NCI-H1436 treated with DMSO at 0.1 percent for 48 hours (cell line): Measurements from ENCODE around the gene PLXNA4.

Experiments used
- DNase-seq: peaks from one replicate; lab custom pipeline; 2025; lab: John Stamatoyannopoulos, UW

Gene PLXNA4

GRCh38 chr7:132141109-132141508 lies 435.2 kb downstream of the PLXNA4 start:
- DNase-seq = no peak

DNA sequence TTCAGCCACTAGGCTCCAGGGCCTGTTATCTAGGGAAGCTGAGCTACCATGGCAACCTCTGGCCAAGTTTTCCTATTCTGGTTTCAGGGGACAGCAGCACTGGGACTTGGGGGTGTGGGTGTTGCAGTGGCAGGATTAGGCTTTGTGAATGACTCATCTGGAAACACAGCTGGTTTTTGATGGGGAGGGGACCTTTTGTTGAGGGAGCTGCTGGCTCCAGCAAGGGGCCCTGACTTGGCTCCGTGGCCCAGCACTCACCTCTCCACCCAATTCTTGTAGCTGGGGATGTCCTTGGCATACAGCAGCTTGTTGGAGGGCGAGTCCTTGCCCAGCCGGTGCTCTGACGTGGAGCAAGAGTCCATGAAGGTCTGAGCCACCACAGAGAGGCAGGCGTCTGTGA lies 435.9 kb downstream of the PLXNA4 start:
- DNase-seq = no peak

- no peak for DNase-seq
These were observed 437.5 kb downstream of the PLXNA4 start for GRCh38 chr7:132138817-132139216.

- DNase-seq = no peak
These were observed 438.6 kb downstream of the PLXNA4 start for GRCh38 chr7:132137681-132138080.

DNA sequence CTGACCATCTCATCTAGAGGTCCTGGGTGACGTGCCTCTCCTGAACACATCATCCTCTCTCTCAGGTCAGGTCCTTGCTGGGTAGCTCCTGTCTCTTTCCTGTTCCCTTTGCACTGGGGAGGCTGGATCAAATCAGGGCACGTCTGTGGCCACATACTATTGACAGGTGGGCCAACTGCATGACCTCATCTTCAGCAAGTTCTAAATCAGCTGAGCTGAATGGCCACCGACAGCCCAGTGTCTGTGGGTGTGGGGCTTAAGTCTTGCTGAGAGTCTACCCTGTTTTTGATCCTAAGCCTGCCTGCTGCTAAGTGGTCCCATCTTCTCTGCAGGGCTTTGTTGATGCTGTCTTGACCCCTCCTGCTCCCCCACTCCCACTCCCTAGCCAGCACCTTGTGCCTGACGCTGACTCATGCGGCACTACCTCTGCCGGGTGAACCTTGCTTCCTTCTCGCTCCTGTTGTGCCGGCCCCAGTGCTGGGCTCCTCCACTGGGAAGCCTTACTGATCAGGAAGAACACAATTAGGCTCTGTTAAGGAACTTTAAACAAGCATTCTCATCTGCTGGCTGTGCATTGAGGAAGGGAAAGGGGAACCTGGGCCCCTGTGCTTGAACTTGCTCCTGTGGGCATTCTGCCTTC lies 440.4 kb downstream of the PLXNA4 start:
- DNase-seq = no peak

- no peak for DNase-seq
These were observed 441.3 kb downstream of the PLXNA4 start for GRCh38 chr7:132134814-132135445.

DNA sequence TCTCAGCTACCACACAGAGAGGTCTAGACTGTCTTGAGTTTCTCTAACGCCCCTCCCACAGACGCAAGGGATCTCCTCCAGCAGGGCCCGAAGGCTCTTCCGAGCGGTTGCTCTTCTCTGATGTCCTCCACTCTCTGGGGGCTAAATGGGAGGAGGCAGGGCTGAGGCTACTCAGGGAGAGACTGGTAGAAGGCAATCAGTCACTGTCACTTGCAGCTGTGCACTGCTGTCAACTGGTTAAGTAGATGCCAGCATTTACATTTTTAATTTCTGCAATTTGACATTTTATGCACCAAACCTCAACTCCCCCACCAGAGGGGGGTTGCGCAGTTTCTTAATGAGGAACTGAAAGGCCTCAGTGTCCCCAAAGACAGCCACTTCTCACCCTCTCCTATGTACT lies 442.8 kb downstream of the PLXNA4 start:
- DNase-seq = no peak

DNA sequence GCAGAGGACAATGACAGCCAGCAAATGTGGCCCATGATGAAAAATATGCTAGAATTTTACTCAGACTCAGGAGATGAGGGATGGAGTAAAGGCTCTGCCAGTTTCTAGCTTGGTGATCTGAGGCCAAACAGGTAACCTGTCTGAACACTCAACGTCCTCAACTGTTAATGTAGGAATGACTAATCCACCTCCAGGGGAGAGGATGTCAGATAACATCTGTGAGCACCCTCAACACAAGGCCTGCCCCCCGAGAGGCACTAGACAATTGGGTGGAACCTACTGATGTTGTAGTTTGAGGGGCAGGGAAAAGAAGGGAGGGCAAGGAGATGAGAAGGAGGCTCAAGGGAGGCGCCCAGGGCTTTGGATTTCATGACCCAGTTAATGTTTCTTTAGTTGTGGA lies 445.1 kb downstream of the PLXNA4 start:
- DNase-seq = no peak

GRCh38 chr7:132130497-132130896 lies 445.8 kb downstream of the PLXNA4 start:
- DNase-seq = no peak

GRCh38 chr7:132125872-132126595 lies 450.2 kb downstream of the PLXNA4 start:
- no peak for DNase-seq

DNA sequence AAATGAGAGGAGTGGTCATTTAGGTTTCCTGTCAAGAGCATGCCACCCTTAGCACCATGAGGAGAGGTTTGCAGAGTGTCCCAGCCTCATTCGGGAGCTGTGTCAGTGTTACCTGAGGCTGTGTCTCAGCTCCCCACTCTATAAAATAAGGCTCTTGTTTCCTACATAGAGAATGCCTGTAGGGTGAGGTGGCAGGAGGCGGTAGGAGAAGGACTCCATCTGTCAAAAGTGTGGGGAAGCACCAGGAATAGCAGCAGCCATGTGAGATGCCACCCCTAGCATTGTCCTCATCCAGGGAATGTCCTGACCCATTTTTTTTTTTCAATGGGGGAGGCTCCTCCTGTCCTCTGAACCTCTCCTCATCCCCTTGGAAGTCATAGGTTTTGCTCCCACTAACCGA lies 451.2 kb downstream of the PLXNA4 start:
- DNase-seq = no peak

DNA sequence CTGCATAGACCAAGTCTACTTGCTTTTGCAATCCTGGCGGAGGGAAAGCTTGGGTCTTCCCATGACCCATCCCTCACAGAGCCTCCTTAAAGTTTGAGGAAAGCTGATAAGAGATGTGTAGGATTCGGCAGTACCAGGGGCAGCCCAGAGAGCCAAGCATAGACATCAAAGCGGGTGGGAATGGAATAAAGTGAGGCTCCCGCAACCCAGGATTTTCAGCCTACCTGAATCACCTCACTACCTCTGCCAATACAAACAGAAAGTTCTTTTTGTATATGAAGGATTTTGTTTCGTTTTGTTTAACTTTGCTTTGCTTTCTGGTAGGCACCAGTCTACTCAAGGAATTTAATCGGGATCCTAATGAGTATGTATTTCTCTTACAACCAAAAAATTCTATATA lies 451.7 kb downstream of the PLXNA4 start:
- no peak for DNase-seq

- no peak for DNase-seq
These were observed 452.5 kb downstream of the PLXNA4 start for GRCh38 chr7:132123773-132124172.

DNA sequence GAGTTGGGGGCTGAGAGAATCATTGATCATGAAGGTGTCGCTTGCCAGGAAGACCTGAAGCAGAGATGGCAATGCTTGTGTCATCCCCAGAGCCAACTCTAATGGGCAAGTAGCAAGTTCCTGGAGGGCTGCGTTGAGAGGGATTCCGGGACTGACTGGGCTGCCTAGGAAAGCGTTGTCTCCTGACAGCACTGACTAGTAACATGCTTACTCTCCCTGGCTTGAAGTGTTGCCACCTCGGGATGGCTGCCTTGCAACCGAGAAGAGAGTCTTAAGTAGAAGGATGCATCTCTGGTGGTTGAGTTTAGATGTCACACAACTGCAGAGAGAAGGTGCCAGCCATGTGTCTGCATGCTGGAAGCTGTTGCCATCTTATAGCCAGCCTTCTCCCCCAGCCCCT lies 453.4 kb downstream of the PLXNA4 start:
- no peak for DNase-seq

DNA sequence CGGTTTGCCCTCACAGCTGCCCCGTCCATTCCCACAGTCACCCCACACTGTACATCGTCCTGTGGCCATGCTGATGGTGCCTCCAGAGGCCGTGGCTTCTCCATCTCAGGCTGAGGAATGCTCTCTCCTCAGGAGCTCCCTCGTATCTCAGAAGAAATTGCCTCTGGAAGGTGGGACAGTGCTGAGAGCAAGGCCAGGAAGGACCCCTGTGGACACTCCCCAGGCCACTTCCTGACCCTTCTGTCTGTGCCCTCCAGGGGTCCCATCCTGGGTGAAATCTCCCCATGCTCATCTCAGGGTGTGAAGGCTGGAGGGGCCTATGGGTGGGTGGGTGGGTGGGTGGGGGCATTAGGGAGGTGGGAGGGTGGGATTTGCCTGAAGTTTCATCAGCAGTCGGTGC lies 454.3 kb downstream of the PLXNA4 start:
- no peak for DNase-seq

DNA sequence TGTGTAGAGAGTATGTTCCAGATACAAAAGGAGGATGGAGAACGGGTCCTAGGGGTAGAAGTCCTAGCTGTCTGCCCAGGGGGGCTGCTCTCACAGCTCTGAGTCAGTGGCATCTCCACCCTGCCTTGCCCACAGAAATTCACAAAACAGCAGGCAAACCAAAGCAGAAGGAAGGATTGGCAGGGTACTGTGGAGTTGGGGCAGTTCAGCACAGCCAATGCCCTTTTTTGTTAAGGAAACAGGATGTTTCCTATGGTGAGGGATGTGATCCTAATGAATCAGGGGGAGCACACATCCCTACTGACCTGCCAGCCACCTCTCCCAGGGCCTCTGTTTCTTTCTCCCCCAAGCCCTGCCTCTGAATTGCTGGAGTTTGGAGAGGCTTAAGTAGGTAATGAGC lies 457.6 kb downstream of the PLXNA4 start:
- DNase-seq = no peak

- no peak for DNase-seq
These were observed 458.6 kb downstream of the PLXNA4 start for GRCh38 chr7:132117636-132118035.

- DNase-seq = no peak
These were observed 459.1 kb downstream of the PLXNA4 start for GRCh38 chr7:132117181-132117580.

DNA sequence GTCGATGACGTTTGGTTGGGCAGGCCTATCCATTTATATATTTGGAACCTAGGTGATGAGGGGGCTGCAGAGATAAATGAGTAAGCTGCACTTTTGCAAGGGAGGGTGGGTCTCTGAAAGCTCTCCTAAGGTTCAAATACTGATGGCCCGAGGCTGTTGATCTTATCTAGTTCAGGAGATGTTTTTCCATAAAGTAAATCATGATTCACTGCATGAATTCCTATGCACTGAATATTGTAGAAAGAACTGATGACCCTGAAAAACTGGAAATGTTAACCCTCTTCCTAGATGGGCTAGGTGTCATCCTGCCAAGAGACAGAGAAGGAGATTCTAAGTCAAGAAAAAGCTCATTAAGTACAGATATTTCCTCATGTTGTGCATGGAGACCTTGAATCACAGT lies 459.9 kb downstream of the PLXNA4 start:
- no peak for DNase-seq

DNA sequence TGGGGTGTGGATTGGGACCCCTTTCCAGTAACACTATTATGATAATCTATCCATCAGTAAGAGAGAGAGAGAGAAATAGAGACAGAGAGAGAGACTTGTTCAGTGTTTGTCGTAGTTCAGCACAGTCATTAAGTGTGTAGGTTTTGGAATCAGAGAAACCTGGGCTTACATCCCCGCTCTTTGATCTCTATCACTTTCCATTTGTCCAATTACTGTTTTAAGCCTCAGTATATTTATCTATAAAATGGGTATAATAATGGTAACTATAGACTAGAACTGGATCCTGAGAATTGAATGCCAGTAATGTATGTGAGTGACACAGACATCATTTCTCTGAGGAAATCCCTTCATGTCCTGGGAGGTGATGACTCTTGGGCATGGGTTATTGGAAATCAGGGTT lies 460.5 kb downstream of the PLXNA4 start:
- DNase-seq = no peak

- no peak for DNase-seq
These were observed 461.2 kb downstream of the PLXNA4 start for GRCh38 chr7:132115028-132115427.

DNA sequence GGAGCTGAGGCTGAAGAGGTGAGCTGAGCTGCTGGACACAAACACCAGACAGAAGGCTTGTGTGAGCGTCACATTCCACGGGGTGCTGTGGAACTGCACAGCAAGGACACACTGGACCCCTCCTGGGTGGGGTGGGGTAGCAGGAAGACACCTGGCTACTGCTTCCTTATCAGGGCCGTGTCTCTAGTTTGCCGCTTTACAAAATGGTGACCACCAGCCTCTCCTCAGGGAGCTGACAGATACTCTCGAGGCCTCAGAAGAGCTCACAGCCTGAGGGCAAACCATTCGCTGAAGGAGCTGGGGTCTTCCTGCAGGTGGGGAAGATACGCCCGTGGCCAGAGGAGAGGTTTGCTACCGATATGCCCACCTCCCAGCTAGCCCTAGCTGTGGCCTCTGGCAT lies 461.9 kb downstream of the PLXNA4 start:
- DNase-seq = no peak

GRCh38 chr7:132113536-132114371 lies 462.5 kb downstream of the PLXNA4 start:
- DNase-seq = no peak
